Uterus (tissue), 2 donors: ENCODE measurements around the gene VANGL1.

Source experiments
- POLR2A ChIP-seq, 2 donors: fragments of 450-650 bp; IDR thresholded peaks; one replicate each; pipeline ENCODE4 v1.6.1; 2016; ENCODE audit warnings: antibody characterized with exemption in 2 of 2, mild to moderate bottlenecking in 1 of 2, moderate library complexity in 1 of 2
- TF ChIP-seq, protein P1 (sequence below), 4 experiments: fragments of 200-600 bp in 2 of 4; fragments of 450-650 bp in 2 of 4; sonication (generic) in 2 of 4; IDR thresholded peaks; one replicate each; pipeline ENCODE4 v1.5.1; 2016 to 2019; ENCODE audit warnings: antibody characterized with exemption in 4 of 4, mild to moderate bottlenecking in 2 of 4, moderate library complexity in 1 of 4

- TF ChIP-seq, protein P1, sequence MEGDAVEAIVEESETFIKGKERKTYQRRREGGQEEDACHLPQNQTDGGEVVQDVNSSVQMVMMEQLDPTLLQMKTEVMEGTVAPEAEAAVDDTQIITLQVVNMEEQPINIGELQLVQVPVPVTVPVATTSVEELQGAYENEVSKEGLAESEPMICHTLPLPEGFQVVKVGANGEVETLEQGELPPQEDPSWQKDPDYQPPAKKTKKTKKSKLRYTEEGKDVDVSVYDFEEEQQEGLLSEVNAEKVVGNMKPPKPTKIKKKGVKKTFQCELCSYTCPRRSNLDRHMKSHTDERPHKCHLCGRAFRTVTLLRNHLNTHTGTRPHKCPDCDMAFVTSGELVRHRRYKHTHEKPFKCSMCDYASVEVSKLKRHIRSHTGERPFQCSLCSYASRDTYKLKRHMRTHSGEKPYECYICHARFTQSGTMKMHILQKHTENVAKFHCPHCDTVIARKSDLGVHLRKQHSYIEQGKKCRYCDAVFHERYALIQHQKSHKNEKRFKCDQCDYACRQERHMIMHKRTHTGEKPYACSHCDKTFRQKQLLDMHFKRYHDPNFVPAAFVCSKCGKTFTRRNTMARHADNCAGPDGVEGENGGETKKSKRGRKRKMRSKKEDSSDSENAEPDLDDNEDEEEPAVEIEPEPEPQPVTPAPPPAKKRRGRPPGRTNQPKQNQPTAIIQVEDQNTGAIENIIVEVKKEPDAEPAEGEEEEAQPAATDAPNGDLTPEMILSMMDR (IDR thresholded peaks at IDR 0.05) = no peak
- no peak for TF ChIP-seq POLR2A (IDR thresholded peaks at IDR 0.05)
These were observed 1.4 kb upstream of the VANGL1 start for GRCh38 chr1:115640384-115640783.
